Measurements from ENCODE around the gene RGCC. TPM values are rescaled to one million over a fixed set of nuclear protein-coding genes. Genes with fewer than 3 reads are reported as not detected.

The RGCC gene
- total RNA-seq, 1 donor from 2014 or later, result 2.0 TPM

- Mint-ChIP-seq H3K36me3 (ENCODE audit: low read depth) (no peaks in the 10 kb centered on the region), H3K27me3 (ENCODE audit: low read depth) (no peaks in the 10 kb centered on the region), H3K4me3 (no peak overlapping the region), H3K9me3 (peaks cover 5% of the 10 kb centered on the region), H3K27ac (ENCODE audit: unreplicated experiment) (no peak overlapping the region), H3K4me1 (peaks cover 8% of the 10 kb centered on the region)
- no peak for DNase-seq (ENCODE audit: low read depth, low spot score)
- TF ChIP-seq CTCF (conservative IDR thresholded peaks at IDR 0.05), result no peak
Measured at GRCh38 chr13:41512441-41512840, 55.1 kb downstream of the RGCC start.

GRCh38 chr13:41513600-41513999 is 56.2 kb downstream of the RGCC start:
- no peak for DNase-seq (ENCODE audit: low read depth, low spot score)
- Mint-ChIP-seq H3K4me3 (no peak overlapping the region), H3K9me3 (peaks cover 8% of the 10 kb centered on the region), H3K36me3 (ENCODE audit: low read depth) (no peaks in the 10 kb centered on the region), H3K27me3 (ENCODE audit: low read depth) (no peaks in the 10 kb centered on the region), H3K4me1 (peaks cover 8% of the 10 kb centered on the region), H3K27ac (ENCODE audit: unreplicated experiment) (peak overlapping the region; percentile 46)
- TF ChIP-seq CTCF (conservative IDR thresholded peaks at IDR 0.05), result no peak

GRCh38 chr13:41514853-41515395 is 57.6 kb downstream of the RGCC start:
- no peaks in the 10 kb centered on the region for H3K36me3 Mint-ChIP-seq (ENCODE audit: low read depth)
- peaks cover 11% of the 10 kb centered on the region for H3K9me3 Mint-ChIP-seq
- peaks cover 8% of the 10 kb centered on the region for H3K4me1 Mint-ChIP-seq
- H3K27me3 Mint-ChIP-seq (ENCODE audit: low read depth), result no peaks in the 10 kb centered on the region
- no peak overlapping the region for H3K27ac Mint-ChIP-seq (ENCODE audit: unreplicated experiment)
- no peak for TF ChIP-seq CTCF (conservative IDR thresholded peaks at IDR 0.05)
- DNase-seq (ENCODE audit: low read depth, low spot score), result no peak
- no peak overlapping the region for H3K4me3 Mint-ChIP-seq

GRCh38 chr13:41515491-41516139 is 58.3 kb downstream of the RGCC start:
- Mint-ChIP-seq H3K4me1 (peaks cover 8% of the 10 kb centered on the region), H3K36me3 (ENCODE audit: low read depth) (no peaks in the 10 kb centered on the region), H3K9me3 (peaks cover 11% of the 10 kb centered on the region), H3K4me3 (no peak overlapping the region), H3K27ac (ENCODE audit: unreplicated experiment) (no peak overlapping the region), H3K27me3 (ENCODE audit: low read depth) (no peaks in the 10 kb centered on the region)
- no peak for TF ChIP-seq CTCF (conservative IDR thresholded peaks at IDR 0.05)
- DNase-seq (ENCODE audit: low read depth, low spot score), result no peak

- no peak overlapping the region for H3K27ac Mint-ChIP-seq (ENCODE audit: unreplicated experiment)
- no peaks in the 10 kb centered on the region for H3K36me3 Mint-ChIP-seq (ENCODE audit: low read depth)
- no peak for DNase-seq (ENCODE audit: low read depth, low spot score)
- no peak overlapping the region for H3K4me3 Mint-ChIP-seq
- no peak for TF ChIP-seq CTCF (conservative IDR thresholded peaks at IDR 0.05)
- no peaks in the 10 kb centered on the region for H3K27me3 Mint-ChIP-seq (ENCODE audit: low read depth)
- peaks cover 8% of the 10 kb centered on the region for H3K4me1 Mint-ChIP-seq
- H3K9me3 Mint-ChIP-seq, result peaks cover 11% of the 10 kb centered on the region
Measured at GRCh38 chr13:41516166-41516565, 58.8 kb downstream of the RGCC start.

Data from neural crest cell (in vitro differentiated cells).